GM18519 (cell line): ENCODE results near the gene SPATA21.
A peak's percentile ranks its signal among the peaks of the same experiment; 100 is the strongest.
"Not testable (repeated sequence)": the region's sequence is repeated elsewhere in the genome, so short reads cannot be mapped to it uniquely, and the experiment has no call there.

Source experiments
- ATAC-seq: cut with Tn5 transposase; IDR thresholded peaks from one replicate; pipeline ENCODE4 v1.9.1; 2021; ENCODE audit warnings: mild to moderate bottlenecking, moderate library complexity; ENCODE audit not compliant: unreplicated experiment, low FRiP score

Gene SPATA21

GRCh38 chr1:16386454-16387113 is 50.6 kb downstream of the SPATA21 start:
- no peak for ATAC-seq

GRCh38 chr1:16385659-16386453 is 51.4 kb downstream of the SPATA21 start:
- ATAC-seq, result no peak

GRCh38 chr1:16383888-16384287 is 53.3 kb downstream of the SPATA21 start:
- ATAC-seq, result no peak

GRCh38 chr1:16380868-16381267 is 56.4 kb downstream of the SPATA21 start:
- no peak for ATAC-seq

GRCh38 chr1:16378443-16378842 is 58.8 kb downstream of the SPATA21 start:
- no peak for ATAC-seq

DNA sequence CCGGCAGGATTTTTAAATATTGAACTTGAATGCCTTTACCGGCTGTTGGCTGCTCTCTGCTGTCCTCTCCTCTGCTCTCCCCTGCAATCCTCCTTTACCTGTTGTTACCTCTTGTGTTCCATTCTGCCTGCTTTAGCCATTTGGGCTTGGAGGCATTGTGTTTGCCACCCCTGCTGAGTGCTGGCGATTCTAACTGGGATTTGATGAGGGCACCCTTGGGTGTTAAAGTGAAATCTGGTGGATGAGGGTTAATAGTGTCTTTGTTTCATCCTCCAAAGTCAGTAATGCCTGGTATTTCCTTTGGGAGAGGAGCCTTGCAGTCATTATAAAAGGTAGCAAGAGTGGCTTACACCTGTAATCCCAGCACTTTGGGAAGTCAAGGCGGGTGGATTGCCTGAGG is 60.3 kb downstream of the SPATA21 start:
- ATAC-seq, result no peak

GRCh38 chr1:16375521-16376340 is 61.5 kb downstream of the SPATA21 start:
- ATAC-seq, result no peak

DNA sequence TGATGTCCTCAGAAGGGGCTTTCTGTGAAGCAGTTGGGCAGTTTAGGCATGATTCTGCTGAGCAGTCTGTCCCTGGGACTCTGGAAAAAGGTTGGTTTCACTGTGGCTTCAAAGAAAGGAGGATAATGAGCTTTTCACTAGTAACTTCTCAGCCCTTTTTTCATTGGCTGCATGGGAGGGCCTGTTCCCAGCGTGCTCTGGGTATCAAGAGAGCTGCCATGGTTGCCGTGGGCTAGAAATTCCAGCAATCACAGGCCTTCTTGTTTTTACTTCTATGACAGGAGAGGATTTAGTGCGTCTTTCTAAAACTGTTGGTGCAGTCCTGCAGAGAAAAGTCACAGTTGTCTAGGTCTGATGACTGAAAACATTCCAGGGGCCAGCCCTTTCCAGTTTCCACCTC is 63.0 kb downstream of the SPATA21 start:
- ATAC-seq, result no peak

- no peak for ATAC-seq
Observed at GRCh38 chr1:16372535-16373285, 64.5 kb downstream of the SPATA21 start.

- ATAC-seq, result no peak
Observed at GRCh38 chr1:16371725-16372124, 65.5 kb downstream of the SPATA21 start.

GRCh38 chr1:16369821-16370220 is 67.4 kb downstream of the SPATA21 start:
- ATAC-seq, result no peak

DNA sequence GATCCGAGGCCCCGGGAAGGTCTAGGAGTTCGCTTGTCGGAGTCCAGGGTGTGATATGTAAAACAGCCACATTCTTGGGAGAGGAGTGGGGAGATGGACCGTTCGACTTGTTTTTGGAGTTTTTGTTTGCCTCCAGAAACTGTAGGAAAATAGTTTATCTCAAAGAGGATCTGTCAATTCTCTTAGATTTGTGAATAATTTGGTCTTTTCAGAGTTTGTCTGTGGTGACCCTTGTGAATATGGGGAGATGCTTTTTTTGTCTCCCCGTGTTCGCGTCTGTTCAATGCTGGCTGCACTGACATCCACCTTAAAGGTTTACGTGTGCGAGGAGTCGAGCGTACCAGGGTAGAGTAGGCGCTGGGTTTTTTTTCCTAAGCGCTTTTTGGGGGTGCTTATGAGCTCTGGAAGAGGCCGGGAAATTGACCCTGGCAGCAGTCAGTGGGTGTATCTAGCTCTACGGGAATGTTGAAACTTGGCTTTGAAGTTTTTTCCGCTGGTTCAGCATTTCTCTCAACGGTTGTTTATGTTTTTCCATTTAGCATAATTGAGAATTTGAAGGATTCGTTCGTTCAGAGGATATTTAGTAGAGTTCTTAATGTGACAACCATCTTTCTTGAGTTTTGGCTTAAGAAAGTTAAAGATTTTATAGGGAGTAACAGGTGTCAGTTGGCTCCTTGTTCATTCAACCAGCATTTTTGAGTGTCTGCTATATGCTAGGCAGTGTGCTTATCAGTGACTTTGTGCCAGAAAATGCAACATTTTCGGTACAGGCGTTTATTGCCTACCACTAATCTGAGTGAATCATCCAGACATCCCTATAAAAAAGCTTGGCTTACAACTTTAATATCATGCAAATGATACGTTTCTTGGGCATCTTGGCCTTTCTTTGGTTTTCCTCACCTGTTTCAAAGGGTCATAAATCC is 69.0 kb downstream of the SPATA21 start:
- no peak for ATAC-seq

GRCh38 chr1:16367258-16367967 is 69.8 kb downstream of the SPATA21 start:
- ATAC-seq, result peak; percentile 42

GRCh38 chr1:16366722-16367257 is 70.4 kb downstream of the SPATA21 start, which contains the start of gene SZRD1:
Gene SZRD1 (plus strand): TSS chr1:16367242. CDS start chr1:16367258, 16 bp downstream.
- peak; percentile 56 for ATAC-seq

DNA sequence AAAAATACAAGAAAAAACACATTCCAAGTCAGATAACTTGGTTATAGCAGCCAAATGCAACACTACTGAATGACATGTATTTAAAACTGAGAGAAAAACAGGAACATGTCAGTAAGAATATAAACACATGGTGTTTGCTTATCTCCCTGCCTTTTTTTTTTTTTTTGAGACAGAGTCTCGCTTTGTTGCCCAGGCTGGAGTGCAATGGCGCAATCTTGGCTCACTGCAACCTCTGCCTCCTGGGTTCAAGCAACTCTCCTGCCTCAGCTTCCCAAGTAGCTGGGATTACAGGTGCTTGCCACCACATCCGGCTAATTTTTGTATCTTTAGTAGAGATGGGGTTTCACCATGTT is 72.1 kb downstream of the SPATA21 start:
- ATAC-seq, result not testable (repeated sequence)

DNA sequence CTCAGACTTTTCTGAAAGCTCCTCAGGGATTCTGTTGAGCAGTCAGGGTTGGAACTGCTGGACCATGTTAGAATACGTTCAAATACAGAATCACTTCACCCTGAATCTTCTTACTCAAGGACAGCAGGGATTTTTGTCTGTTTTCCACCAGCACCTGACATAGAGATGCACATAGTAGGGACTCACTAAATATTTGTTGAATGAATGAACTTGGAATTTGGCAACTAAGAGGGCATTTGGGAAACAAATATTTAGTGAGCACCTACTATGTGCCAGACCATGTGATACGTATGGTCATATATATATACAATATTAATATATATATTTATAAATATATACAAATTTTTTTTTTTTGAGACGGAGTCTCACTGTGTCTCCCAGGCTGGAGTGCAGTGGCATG is 80.4 kb downstream of the SPATA21 start:
- ATAC-seq, result no peak

GRCh38 chr1:16354619-16355018 is 82.6 kb downstream of the SPATA21 start:
- no peak for ATAC-seq

GRCh38 chr1:16352842-16353535 is 84.2 kb downstream of the SPATA21 start:
- ATAC-seq, result no peak
